ENCODE measurements around the gene SF3A2. TPM values are rescaled to one million over a fixed set of nuclear protein-coding genes. Genes with fewer than 3 reads are reported as not detected.

Gene SF3A2
- total RNA-seq, 1 donor from 2014 or later: 44.8 TPM

DNA sequence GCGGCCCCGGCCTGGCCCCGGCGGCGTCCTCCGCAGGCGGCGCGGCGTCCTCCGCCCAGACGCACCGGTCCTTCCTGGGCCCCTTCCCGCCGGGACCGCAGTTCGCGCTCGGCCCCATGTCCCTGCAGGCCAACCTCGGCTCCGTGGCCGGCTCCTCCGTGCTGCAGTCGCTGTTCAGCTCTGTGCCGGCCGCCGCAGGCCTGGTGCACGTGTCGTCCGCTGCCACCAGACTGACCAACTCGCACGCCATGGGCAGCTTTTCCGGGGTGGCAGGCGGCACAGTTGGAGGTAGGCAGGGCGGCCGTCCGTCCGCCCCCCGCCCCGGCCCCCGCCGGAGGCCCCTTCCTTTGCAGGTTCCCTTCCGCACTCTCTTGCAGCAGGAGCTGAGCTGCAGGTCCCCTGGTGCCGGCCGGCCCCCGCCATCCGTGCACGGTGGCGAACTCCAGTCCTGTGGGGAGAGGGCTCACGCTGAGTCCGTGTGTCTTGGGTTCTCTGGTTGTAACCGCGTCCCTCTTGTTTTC is 9.7 kb upstream of the SF3A2 start:
- no peak for DNase-seq

DNA sequence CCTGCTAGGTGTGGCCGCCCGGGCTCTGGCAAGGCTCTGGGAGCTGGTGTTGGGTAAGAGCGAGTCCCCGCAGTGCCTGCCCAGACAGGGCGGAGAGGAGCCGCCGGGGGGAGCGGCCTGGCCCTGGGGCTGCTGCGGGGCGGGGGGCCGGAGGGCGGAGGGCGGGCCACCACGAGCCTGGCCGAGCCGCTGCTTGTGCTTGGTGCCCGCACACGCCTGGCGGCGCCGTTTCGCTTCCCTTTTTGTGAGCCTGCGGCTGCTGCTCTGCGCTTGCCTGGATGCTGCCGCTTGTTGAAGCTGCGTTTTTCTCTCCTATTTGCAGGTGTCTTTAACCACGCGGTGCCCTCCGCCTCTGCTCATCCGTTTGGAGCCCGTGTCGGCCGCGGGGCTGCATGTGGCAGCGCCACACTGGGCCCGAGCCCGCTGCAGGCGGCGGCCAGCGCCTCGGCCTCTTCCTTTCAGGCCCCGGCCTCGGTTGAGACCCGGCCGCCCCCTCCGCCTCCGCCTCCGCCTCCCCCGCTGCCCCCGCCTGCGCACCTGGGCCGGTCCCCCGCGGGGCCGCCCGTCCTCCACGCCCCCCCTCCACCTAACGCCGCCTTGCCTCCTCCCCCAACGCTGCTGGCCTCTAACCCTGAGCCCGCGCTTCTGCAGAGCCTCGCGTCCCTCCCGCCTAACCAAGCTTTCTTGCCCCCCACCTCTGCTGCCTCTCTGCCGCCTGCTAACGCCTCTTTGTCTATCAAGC is 9.0 kb upstream of the SF3A2 start:
- DNase-seq: no peak

DNA sequence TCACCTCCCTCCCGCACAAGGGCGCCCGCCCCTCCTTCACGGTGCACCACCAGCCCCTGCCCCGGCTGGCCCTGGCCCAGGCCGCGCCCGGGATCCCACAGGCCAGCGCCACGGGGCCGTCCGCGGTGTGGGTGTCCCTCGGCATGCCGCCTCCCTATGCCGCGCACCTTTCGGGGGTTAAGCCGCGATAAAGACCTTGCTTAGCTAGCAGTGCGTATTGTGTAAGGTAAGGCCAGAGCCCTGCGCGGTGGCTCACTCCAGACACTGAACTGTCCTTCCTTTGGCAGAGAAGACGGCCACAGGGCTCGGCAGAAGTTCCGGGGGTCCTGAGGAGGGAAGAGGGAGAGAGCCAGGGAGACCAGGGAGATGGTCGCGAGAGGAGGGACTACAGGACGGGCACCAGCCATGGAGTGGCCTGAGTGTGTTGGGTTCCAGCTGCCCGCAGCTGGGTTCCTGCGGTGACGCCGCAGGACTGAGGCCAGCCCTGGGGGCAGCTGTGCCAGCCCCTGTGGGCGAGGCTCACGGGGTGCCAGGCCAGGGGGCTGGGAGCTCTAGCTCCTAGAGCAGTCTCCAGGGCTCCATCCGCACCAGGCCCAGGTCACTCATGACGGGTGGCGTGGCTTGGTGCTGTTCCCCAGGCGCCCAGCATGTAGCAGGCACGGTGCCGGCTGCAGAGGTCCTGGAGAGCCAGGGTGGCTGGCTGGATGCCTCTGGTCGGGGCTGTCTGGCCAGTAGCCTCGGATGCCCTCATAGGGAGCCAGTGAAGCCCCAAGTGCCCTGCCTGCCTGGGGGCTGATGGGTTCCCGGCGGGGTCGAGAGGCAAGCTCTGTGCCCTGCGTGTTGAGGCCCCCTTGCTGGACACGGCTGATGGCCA is 8.2 kb upstream of the SF3A2 start:
- no peak for DNase-seq

DNA sequence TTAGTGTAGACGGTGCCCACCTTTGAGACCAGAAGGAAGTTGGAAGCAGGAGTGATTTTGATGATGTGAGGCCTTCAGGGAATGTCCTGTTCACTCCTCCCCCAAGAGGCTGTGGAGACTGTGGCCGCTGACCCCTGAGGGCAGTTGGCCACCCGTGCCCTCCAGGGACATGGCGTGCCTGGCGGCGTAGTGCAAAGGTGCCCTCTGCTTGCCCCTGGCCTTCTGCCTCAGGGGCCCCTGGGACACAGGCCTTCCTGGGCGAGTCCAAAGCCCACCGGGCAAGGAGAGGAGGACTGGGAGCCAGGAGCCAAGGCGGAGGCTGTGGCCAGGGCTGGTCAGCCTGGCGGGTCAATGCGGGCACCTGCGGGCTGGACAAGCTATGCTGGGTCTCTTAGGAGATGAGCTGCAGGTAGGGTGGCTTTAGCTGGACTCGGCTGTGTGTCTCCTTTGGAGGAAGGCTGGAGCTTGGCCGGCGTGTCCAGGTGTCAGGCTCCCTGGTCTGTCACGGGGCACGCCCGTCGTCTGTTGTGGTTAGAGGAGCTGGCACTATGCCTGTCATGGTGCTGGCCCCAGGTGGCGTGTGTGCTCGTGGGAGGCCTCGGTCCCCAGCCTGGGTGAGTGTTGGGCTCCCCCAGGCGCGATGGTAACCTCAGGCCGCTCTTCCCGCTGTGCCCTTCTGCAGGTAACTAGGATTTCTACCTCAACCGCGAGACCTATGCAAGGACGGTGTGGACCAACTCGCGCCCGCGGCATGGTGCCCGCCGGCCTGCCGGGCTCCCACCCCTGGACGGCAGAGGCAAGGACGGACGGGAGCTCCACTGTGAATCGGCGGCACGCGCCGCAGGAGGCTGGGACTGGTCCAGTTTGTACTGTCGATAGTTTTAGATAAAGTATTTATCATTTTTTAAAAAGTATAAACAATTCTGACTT is 7.3 kb upstream of the SF3A2 start:
- DNase-seq: no peak

DNA sequence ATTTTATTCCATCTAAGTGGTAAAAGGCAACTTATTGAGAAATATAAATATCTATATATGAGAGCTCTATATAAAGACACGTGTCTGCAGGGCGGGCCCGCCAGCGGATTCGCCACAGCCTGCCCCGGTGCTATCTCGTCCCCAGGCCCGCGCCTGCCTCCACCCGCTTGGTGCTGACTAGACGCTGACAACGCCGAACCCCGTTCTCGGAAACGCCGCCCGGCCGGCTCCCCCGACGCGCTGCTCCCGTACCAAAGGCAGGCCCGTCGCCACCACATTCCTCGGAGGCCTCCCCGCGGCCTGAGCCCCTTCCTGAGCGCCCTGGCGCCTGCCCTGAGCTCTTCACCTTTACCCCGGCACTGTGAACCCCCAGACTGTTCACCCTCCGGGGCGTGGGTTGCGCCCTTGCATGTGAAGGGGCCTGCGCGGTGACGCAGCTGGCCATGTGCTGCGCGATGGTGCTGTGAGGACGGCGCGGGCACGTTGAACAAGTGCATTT is 6.5 kb upstream of the SF3A2 start:
- no peak for DNase-seq

DNA sequence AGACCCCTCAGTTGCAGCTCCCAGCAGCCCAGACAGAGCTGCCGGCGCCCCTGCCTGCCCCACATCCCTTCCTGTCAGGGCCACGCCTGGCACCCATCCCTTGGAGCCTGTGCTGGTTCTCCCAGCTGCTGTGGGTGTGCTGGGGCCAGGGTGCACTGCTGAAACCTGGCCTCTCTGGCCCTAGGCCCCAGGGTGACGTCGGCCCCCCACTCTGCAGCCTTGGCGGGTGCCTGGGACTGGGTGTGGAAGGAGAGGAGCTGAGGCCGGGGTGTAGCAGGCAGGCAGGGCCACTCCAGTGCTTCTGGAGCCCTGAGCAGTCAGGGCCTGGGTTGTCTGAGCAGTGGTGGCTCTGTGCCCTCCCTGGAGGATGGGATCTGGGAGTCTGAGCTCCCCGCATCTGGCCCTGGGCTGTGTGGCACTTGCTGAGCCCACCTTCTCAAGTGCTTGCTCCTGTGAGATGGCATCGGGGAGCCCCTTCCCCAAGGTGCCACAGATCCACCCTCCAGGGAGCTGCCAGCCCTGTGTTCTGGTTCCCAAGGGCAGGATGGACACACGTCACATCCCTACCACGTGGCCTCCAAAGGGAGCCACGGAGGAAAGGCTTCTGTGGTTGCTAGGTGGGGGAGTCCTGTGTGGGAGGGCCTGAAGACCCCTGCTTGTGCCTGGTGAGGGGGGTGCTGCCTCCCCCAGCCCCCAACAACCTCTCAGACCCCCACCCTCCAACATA is 5.7 kb upstream of the SF3A2 start:
- no peak for DNase-seq

DNA sequence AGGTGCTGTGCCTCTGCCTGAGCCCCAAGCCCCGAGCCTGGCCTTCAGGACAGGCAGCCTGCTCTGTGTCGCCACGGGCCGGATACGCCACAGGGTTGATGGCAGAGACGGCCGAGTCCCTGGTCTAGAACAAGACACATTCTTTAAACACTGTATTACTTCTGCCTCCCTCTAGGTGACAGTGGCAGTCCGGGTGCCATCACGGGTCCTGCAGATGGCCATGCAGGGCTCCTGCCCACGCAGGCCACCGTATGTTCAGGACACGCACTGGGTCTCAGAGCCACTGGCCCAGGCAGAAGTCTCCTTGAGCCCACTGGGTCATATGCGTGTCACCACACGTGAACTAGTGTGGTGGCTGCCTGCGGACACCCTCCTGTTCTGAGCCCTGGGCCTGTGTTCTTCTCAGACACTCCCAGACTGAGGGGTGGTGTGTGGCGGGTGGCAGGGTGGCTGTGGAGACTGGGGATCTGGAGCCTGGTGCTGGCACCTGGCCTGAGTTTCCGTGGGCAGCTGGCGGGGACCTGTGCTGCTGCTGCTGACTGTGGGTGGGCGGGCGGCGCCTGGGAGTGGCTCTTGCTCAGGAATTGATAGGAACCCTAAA is 4.9 kb upstream of the SF3A2 start:
- DNase-seq: no peak

DNA sequence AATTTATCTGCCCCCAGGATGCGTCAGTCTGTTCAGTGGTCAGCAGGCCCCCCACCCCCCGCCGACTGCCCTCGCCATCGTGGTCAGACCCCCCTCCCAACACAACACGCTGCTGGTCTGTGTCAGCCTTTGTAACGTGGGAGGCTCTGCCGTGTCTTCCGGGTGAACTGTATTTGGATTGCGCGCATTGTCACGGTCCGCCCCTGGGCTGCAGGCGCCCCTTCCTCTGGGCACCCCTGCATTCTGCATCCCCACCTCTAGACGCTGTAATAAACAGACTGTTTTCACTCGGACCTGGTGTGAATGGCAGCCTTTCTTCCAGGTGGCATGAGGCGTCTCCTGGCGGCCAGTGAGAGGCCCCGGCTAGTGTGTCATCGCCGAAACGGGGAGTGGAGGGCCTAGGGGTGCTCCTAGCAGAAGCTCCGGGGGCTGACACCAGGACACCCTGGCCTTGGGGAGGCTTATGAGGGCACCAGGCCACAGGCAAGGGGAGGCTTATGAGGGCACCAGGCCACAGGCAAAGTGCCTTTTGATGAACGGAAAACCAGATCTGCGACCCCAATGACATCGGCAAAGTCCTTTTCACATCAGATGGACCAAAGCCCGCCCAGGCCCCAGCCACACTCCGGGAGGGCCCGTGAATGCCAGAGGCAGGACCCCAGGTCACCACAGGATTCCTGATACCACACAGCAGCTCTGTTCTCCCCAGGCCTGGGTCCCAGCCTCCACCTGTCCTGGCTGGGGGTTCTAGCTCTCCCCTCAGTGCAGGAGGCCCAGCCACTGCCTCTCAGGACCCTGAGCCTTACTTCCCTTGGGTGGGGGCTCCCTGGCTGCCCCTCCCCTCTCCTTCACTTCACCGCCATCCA is 4.1 kb upstream of the SF3A2 start:
- DNase-seq: no peak

DNA sequence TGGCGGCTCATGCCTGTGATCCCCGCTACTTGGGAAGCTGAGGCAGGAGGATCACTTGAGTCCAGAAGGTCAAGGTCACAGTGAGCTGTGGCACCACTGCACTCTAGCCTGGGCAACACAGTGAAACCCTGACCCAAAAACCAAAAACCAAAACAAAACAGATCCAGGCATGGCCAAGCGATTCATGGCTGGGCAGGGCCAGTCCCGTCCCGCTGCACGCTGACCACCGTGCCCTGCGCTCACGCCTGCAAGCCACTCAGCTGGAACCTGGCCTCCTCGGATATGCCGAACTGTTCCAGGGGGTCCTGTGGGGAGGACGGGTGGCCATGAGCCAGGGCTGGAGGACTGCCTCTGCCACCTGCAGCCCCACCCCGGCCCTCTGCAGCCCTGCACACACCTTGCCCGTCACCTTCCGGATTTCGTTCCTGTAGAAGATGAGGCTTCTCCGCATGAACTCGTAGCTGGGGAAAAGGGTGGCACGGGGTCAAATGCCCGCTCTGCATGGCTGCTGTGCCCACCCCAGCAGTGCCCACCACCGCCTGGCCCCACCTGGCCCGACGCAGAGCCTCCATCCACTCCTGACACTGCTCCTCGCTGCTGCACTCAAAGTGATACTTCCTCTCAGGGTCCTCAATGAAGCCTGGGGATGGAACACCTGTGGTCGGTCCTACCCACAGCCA is 2.9 kb upstream of the SF3A2 start:
- DNase-seq: no peak

DNA sequence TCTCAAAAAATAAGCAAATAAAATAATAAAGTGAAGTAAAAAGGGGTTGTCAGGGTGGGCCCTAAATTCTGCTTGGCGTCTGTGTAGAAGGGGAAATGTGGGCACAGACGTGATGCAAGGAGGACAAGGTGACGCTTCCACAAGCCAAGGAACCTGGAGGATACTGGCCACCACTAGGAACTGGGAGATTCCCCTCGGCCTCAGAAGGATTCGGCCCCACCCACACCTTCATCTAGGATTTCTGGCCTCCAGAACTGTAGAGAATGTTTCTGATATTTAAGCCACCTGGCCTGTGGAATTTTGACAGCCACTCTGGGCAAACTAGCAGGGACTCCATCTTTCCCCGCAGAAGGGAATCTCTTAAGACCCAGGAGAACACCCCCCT is 1.6 kb upstream of the SF3A2 start:
- DNase-seq: no peak

DNA sequence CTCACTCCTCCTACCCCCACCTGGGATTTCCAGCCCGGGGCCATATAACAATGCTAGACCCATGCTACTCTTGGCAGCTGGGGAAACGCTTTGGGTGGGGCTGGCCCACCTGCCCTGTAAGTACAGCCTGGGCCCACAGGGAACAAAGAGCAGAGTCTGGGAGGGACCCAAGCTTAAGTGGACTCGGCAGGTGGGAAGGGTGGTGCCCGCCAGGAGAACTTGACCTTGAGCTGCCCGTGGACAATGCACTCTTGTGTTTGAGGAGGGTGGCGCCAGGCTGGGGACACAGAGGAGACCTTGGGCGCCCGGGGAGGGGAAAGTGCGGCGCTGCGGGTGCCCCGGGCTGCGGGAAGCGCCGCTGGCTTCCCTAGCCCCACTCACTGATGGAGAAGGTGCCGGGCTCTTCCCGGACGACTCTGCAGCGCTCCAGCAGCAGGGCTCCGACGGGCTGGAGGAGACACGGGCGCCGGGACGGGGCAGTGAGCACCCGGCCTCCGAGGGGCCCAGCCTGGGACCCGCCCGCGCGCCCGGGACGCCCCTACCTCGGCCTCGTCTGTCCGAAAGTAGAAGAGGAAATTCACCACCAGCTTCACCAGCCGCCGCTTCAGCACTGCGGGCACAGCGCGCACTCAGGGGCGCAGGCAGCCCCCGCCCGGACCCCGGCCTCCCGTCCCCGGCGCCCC is 1.1 kb upstream of the SF3A2 start:
- DNase-seq: no peak

DNA sequence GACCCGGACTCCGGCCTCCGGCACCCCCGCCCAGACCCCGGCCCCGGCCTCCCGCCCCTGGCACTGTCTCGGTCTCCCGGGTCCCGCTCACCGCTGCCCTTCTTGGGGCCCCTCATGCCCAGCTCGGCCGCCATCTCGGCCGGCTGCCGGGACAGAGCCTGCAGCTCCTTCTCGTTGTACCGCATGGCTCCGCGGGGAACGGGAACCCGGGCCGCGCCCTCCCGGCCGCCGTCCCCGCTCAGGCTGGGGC is 635 bp upstream of the SF3A2 start:
- DNase-seq: no peak

DNA sequence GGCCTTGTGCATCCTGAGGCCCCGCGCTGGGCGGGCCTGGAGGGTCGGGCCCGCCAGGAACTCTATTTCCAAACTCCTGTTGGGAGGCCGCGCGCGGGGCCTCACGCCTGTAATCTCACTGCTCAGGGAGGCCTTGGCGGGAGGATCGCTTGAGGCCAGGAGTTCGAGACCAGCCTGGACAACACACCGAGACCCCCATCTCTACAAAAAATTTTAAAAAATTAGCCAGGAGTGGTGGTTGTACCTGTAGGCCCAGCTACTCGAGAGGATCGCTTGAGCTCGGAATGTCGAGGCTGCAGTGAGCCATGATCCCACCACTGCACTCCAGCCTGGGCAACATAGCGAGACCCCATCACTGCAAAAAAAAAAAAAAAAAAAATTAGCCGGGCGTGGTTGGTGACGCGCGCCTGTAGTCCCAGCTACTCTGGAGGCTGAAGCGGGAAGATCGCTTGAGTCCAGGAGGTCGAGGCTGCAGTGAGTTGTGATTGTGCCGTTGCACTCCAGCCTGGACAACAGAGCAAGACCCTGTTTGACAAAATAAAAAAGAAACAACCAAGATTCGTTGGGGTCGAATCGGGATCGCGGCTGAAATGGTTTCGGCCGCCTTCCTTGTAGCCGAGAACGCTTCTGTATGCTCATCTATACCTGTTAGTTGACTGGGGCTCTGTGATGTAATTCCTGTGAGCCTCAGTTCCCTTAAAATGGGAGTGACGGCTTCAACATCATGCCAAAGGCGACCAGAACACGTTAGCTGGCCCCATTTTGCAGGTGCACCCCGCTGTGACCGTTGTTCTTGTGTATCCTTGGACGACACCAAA is 636 bp downstream of the SF3A2 start:
- no peak for DNase-seq

DNA sequence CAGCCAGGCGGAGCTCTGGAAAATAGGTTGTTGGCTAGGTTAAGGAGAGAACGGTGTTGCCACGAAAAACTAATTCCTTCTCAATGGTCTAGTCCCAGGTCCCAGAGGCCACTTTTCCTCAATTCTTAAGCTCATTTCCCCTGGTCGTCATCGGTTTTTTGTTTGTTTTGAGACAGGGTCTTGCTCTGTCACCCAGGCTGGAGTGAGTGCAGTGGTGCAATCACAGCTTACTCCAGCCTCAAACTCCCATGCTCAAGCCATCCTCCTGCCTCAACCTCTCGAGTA is 1.2 kb downstream of the SF3A2 start:
- no peak for DNase-seq

DNA sequence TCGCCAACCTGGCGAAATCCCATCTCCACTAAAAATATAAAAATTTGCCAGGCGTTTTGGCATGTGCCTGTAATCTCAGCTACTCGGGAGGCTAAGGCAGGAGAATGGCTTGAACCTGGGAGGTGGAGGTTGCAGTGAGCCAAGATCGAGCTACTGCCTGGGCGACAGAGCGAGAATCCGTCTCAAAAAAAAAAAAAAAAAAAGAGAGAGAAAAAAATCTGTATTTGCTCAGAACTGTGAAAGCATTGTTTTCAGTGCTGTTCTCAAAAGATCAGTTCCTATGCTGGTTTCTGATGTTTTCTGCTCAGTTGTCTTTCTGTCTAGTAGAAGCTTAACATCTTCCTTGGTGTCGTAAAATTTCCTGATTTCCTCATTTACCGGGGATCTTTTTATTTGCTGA is 2.5 kb downstream of the SF3A2 start:
- no peak for DNase-seq

DNA sequence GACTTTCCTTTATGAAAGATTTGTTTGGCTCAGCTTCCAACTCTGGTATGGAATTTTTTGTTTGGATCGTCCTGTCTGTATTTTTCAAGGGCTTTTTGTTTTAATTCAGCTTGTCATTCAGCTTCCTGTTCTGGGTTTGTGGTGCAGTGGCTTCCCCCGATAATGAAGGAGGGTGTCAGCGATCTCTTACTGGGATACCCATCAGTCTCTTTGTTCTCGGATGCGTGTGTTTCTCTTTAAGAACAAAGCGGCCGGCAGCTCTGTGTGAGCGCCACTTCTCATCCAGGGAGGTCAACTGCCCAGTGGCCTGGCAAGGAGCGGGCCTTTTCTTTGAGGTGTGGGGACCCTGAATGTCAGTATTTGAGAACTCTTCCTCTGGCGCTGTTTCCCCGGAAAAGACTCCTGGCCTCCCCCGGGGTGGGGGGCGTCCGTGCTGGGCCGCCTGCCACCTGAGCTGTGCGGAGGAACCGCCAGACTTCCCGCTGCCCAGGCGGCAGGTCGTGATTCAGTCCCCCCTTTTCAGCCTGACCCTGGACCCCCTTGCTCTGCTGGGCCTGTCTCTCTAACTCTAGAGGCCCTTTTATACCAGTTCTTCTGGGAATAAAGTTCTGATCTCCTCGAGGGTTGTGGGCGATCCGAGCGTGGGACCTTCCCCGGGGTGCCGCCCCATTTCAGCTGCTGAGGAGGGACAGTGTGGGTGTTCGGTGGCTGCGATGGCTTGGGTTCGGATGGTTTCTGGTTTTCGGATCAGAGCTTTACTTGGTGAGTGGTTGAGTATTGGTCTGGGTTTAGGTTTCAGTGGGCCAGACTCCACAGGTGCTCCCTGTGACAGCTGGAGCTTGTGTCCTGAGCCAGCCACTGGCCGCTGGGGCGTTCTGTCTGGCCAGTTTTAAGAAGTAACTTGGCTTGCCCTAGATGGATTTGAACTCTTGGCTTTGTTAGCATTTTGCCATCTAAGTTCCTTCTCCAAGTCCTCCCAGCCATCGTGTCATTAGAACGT is 3.4 kb downstream of the SF3A2 start:
- no peak for DNase-seq
